Naive thymus-derived CD8-positive, alpha-beta T cell (primary cell): Measurements from ENCODE around the gene HNRNPD. TPM values are rescaled to one million over a fixed set of nuclear protein-coding genes. Genes with fewer than 3 reads are reported as not detected.
"Not testable (repeated sequence)": the region's sequence is repeated elsewhere in the genome, so short reads cannot be mapped to it uniquely, and the experiment has no call there.

Source experiments
- ATAC-seq, 2 donors: fragments of 150-1000 bp; cut with Tn5 transposase in 1 of 2; sonication (Bioruptor Pico), chemical (Tn5 transposase) in 1 of 2; 1 replicate in 1 of 2; 2 replicates in 1 of 2; pipeline ENCODE4 v1.10.0; 2021; ENCODE audit warnings: mild to moderate bottlenecking in 2 of 2, moderate library complexity in 2 of 2
- POLR2A ChIA-PET: fragments of 350-600 bp; sonication (Branson Sonifier 250); formaldehyde crosslinking; loops from one replicate; lab custom pipeline; 2021; ENCODE audit warnings: antibody characterized with exemption; lab: Charles Lee
- DNase-seq, 10 donors: peaks; one replicate each; pipeline versions ENCODE4 v3.0.0 to v3.0.0-alpha.2; 2020 to 2022
- H3K27ac Mint-ChIP-seq, 10 donors: one replicate each; pipeline ENCODE4 v1.8.0; 2020 to 2022; ENCODE audit warnings: mild to moderate bottlenecking in 10 of 10, mixed read lengths in 10 of 10, moderate library complexity in 4 of 10, inconsistent platforms in 1 of 10
- H3K27me3 Mint-ChIP-seq, 5 donors: one replicate each; pipeline ENCODE4 v1.8.0; 2021 to 2022; ENCODE audit warnings: mixed read lengths in 5 of 5
- H3K36me3 Mint-ChIP-seq, 3 donors: one replicate each; pipeline ENCODE4 v1.8.0; 2020 to 2022; ENCODE audit warnings: mixed read lengths in 3 of 3, mild to moderate bottlenecking in 2 of 3, inconsistent platforms in 1 of 3
- H3K4me1 Mint-ChIP-seq, 4 donors: one replicate each; pipeline ENCODE4 v1.8.0; 2021 to 2022; ENCODE audit warnings: mixed read lengths in 4 of 4
- H3K4me3 Mint-ChIP-seq, 10 donors: one replicate each; pipeline ENCODE4 v1.8.0; 2020 to 2022; ENCODE audit warnings: mild to moderate bottlenecking in 10 of 10, mixed read lengths in 10 of 10, moderate library complexity in 6 of 10, inconsistent platforms in 1 of 10
- H3K9me3 Mint-ChIP-seq, 9 donors: one replicate each; pipeline ENCODE4 v1.8.0; 2020 to 2022; ENCODE audit warnings: mixed read lengths in 9 of 9, mild to moderate bottlenecking in 3 of 9, inconsistent platforms in 1 of 9, moderate library complexity in 1 of 9
- polyA plus RNA-seq, 3 donors: library from polyadenylated mRNA; unstranded; fragments of 300-500 nt; fragmentation: Illumina TruSeq; gene quantifications; one replicate each; pipeline ENCODE4 v1.2.3, GENCODE V29; 2021
- total RNA-seq, 8 experiments: library from RNA in 2 of 8; stranded (reverse) in 2 of 8; gene quantifications; one replicate each; pipeline ENCODE4 v1.2.3 and lab custom pipeline; 2021 to 2026

Gene HNRNPD
- total and polyA plus RNA-seq, 5 experiments from 2014 or later: 176 to 310 (median 292) TPM

GRCh38 chr4:82372517-82373485 lies 990 bp downstream of the HNRNPD start:
- peaks cover 0 to 3% (median 0%) of the 10 kb centered on the region in 5 donors for H3K27me3 Mint-ChIP-seq
- peak; percentile 36 to 79 (median 59) for DNase-seq
- ATAC-seq: peak; percentile 7 to 10
- H3K4me1 Mint-ChIP-seq: peaks cover 22 to 69% (median 63%) of the 10 kb centered on the region in 4 donors
- H3K9me3 Mint-ChIP-seq: no peaks in the 10 kb centered on the region
- H3K4me3 Mint-ChIP-seq: peak overlapping the region; percentile 91 to 99 (median 97)
- peaks cover 8 to 44% (median 12%) of the 10 kb centered on the region in 3 donors for H3K36me3 Mint-ChIP-seq
- POLR2A ChIA-PET: interaction anchor here (1.0 to 6.7 kb wide), 4 partner anchors 10 to 57 kb away, joined by 3 to 193 read pairs (median 13); partner anchors contain the start of genes ENOPH1 and HNRNPDL
- H3K27ac Mint-ChIP-seq: peak overlapping the region; percentile 97 to 100 (median 98)

GRCh38 chr4:82371497-82371896 lies 2.3 kb downstream of the HNRNPD start:
- peak overlapping the region; percentile 91 to 99 (median 97) for H3K4me3 Mint-ChIP-seq
- H3K4me1 Mint-ChIP-seq: peaks cover 23 to 79% (median 70%) of the 10 kb centered on the region in 4 donors
- H3K27ac Mint-ChIP-seq: peak overlapping the region; percentile 97 to 100 (median 98)
- POLR2A ChIA-PET: interaction anchor here (1.8 to 6.7 kb wide), 3 partner anchors 10 to 58 kb away, joined by 9 to 193 read pairs (median 17); partner anchors contain the start of genes ENOPH1 and HNRNPDL
- H3K36me3 Mint-ChIP-seq: peaks cover 8 to 57% (median 16%) of the 10 kb centered on the region in 3 donors
- H3K9me3 Mint-ChIP-seq: no peaks in the 10 kb centered on the region
- peaks cover 0 to 3% (median 0%) of the 10 kb centered on the region in 5 donors for H3K27me3 Mint-ChIP-seq
- ATAC-seq: no peak
- DNase-seq: no peak

GRCh38 chr4:82367438-82368097 lies 6.2 kb downstream of the HNRNPD start:
- POLR2A ChIA-PET: interaction anchor here (0.7 to 1.6 kb wide), 5 partner anchors 12 to 62 kb away, joined by 3 to 10 read pairs (median 4); partner anchors contain the start of gene HNRNPDL
- H3K4me1 Mint-ChIP-seq: peaks cover 24 to 91% (median 85%) of the 10 kb centered on the region in 4 donors
- H3K9me3 Mint-ChIP-seq: no peaks in the 10 kb centered on the region
- ATAC-seq (peak; percentile 43 to 44), DNase-seq (no peak)
- H3K27ac Mint-ChIP-seq: peak overlapping the region; percentile 26 to 98 (median 62)
- peaks cover 2 to 80% (median 16%) of the 10 kb centered on the region in 3 donors for H3K36me3 Mint-ChIP-seq
- H3K27me3 Mint-ChIP-seq: no peaks in the 10 kb centered on the region
- H3K4me3 Mint-ChIP-seq: peak overlapping the region in 9 of 10 donors; percentile 34 to 99 (median 67)

- not testable (repeated sequence) for DNase-seq, H3K9me3 Mint-ChIP-seq, ATAC-seq, H3K27me3 Mint-ChIP-seq
- H3K36me3 Mint-ChIP-seq: peaks cover 0 to 72% (median 10%) of the 10 kb centered on the region in 3 donors
- H3K4me3 Mint-ChIP-seq: peak overlapping the region in 7 of 10 donors; percentile 48 to 91 (median 67)
- POLR2A ChIA-PET: interaction anchor here (1.6 kb wide), 1 partner anchor 63 kb away, joined by 10 read pairs; the partner anchor contains the start of gene HNRNPDL
- peak overlapping the region; percentile 26 to 98 (median 67) for H3K27ac Mint-ChIP-seq
- peaks cover 24 to 96% (median 88%) of the 10 kb centered on the region in 4 donors for H3K4me1 Mint-ChIP-seq
Measured at GRCh38 chr4:82366431-82366830, 7.4 kb downstream of the HNRNPD start.

- DNase-seq (no peak), ATAC-seq (no peak)
- H3K4me3 Mint-ChIP-seq: peak overlapping the region in 8 of 10 donors; percentile 25 to 71 (median 40)
- H3K27ac Mint-ChIP-seq: peak overlapping the region in 9 of 10 donors; percentile 45 to 86 (median 71)
- H3K9me3 Mint-ChIP-seq: no peaks in the 10 kb centered on the region
- peaks cover 32 to 95% (median 91%) of the 10 kb centered on the region in 4 donors for H3K4me1 Mint-ChIP-seq
- no peaks in the 10 kb centered on the region for H3K27me3 Mint-ChIP-seq
- H3K36me3 Mint-ChIP-seq: peaks cover 0 to 62% (median 7%) of the 10 kb centered on the region in 3 donors
- POLR2A ChIA-PET: interaction anchor here (1.1 kb wide), 1 partner anchor 65 kb away, joined by 3 read pairs; no protein-coding TSS in a partner anchor
Measured at GRCh38 chr4:82363896-82364487, 9.8 kb downstream of the HNRNPD start.

- ATAC-seq (no peak), DNase-seq (no peak)
- peak overlapping the region in 9 of 10 donors; percentile 16 to 62 (median 33) for H3K4me3 Mint-ChIP-seq
- peak overlapping the region in 9 of 10 donors; percentile 20 to 77 (median 55) for H3K27ac Mint-ChIP-seq
- peaks cover 33 to 95% (median 90%) of the 10 kb centered on the region in 4 donors for H3K4me1 Mint-ChIP-seq
- no peaks in the 10 kb centered on the region for H3K9me3 Mint-ChIP-seq
- no peaks in the 10 kb centered on the region for H3K27me3 Mint-ChIP-seq
- POLR2A ChIA-PET: interaction anchor here (0.6 to 3.5 kb wide), 4 partner anchors 10 to 67 kb away, joined by 3 to 28 read pairs (median 10); partner anchors contain the start of genes HNRNPD and HNRNPDL
- H3K36me3 Mint-ChIP-seq: peaks cover 0 to 66% (median 8%) of the 10 kb centered on the region in 3 donors
Measured at GRCh38 chr4:82362565-82362964, 11.2 kb downstream of the HNRNPD start.

GRCh38 chr4:82360298-82361177 lies 13.3 kb downstream of the HNRNPD start:
- ATAC-seq: peak; percentile 57 to 68
- H3K4me3 Mint-ChIP-seq: peak overlapping the region in 8 of 10 donors; percentile 0 to 72 (median 22)
- peak overlapping the region; percentile 2 to 78 (median 48) for H3K27ac Mint-ChIP-seq
- DNase-seq: peak in 3 of 10 donors; percentile 34 to 46 (median 40)
- peaks cover 0 to 66% (median 12%) of the 10 kb centered on the region in 3 donors for H3K36me3 Mint-ChIP-seq
- no peaks in the 10 kb centered on the region for H3K9me3 Mint-ChIP-seq
- peaks cover 33 to 95% (median 91%) of the 10 kb centered on the region in 4 donors for H3K4me1 Mint-ChIP-seq
- H3K27me3 Mint-ChIP-seq: no peaks in the 10 kb centered on the region
- POLR2A ChIA-PET: interaction anchor here (1.4 to 3.5 kb wide), 6 partner anchors 12 to 92 kb away, joined by 4 to 28 read pairs (median 10); partner anchors contain the start of genes HNRNPD and HNRNPDL

GRCh38 chr4:82358847-82359246 lies 14.9 kb downstream of the HNRNPD start:
- no peaks in the 10 kb centered on the region for H3K27me3 Mint-ChIP-seq
- H3K9me3 Mint-ChIP-seq: no peaks in the 10 kb centered on the region
- peak overlapping the region in 6 of 10 donors; percentile 1 to 79 (median 66) for H3K27ac Mint-ChIP-seq
- H3K4me1 Mint-ChIP-seq: peaks cover 27 to 87% (median 83%) of the 10 kb centered on the region in 4 donors
- POLR2A ChIA-PET: interaction anchor here (1.7 kb wide), 1 partner anchor 14 kb away, joined by 17 read pairs; the partner anchor contains the start of gene HNRNPD
- DNase-seq (no peak), ATAC-seq (no peak)
- peaks cover 0 to 69% (median 16%) of the 10 kb centered on the region in 3 donors for H3K36me3 Mint-ChIP-seq
- H3K4me3 Mint-ChIP-seq: peak overlapping the region in 7 of 10 donors; percentile 0 to 60 (median 37)

- H3K27ac Mint-ChIP-seq: peak overlapping the region in 9 of 10 donors; percentile 26 to 90 (median 80)
- H3K36me3 Mint-ChIP-seq: peaks cover 0 to 71% (median 16%) of the 10 kb centered on the region in 3 donors
- peaks cover 31 to 88% (median 77%) of the 10 kb centered on the region in 4 donors for H3K4me1 Mint-ChIP-seq
- ATAC-seq (no peak), DNase-seq (no peak)
- no peaks in the 10 kb centered on the region for H3K9me3 Mint-ChIP-seq
- POLR2A ChIA-PET: interaction anchor here (1.1 kb wide), 1 partner anchor 72 kb away, joined by 3 read pairs; no protein-coding TSS in a partner anchor
- no peaks in the 10 kb centered on the region for H3K27me3 Mint-ChIP-seq
- peak overlapping the region in 6 of 10 donors; percentile 33 to 61 (median 46) for H3K4me3 Mint-ChIP-seq
Measured at GRCh38 chr4:82357640-82358039, 16.2 kb downstream of the HNRNPD start.

GRCh38 chr4:82354788-82355187 lies 19.0 kb downstream of the HNRNPD start:
- H3K27ac Mint-ChIP-seq: peak overlapping the region in 2 of 10 donors; percentile 15 to 22
- POLR2A ChIA-PET: interaction anchor here (0.6 to 2.5 kb wide), 2 partner anchors 19 to 75 kb away, joined by 3 to 14 read pairs; partner anchors contain the start of genes HNRNPD and HNRNPDL
- H3K27me3 Mint-ChIP-seq: no peaks in the 10 kb centered on the region
- no peak for ATAC-seq
- H3K4me3 Mint-ChIP-seq: no peak overlapping the region
- no peaks in the 10 kb centered on the region for H3K9me3 Mint-ChIP-seq
- no peak for DNase-seq
- H3K36me3 Mint-ChIP-seq: peaks cover 0 to 91% (median 22%) of the 10 kb centered on the region in 3 donors
- peaks cover 25 to 71% (median 56%) of the 10 kb centered on the region in 4 donors for H3K4me1 Mint-ChIP-seq
